Measurements from ENCODE around the gene NUMBL.

The NUMBL gene

DNA sequence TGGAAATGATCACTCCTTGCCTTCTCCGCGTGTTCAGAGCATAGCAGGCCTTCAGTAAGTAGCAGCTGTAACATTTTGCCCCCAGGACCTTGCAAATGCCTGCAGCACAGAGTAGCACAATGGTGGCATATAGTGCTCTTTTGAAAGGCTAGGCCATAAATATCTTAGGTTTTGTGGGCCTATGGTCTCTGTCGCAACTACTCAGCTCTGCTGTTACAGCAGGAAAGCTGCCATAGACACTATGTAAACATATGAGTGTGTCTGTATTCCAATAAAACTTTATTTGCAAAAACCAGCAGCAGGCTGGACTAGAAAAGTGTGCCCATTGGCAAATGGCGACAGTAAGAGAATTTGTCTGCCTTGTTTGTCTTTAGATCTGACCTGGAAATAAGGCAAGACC lies 35.8 kb upstream of the NUMBL start:
- Histone ChIP-seq H3K27me3 (ENCODE audit: low read length) (no peaks in the 10 kb centered on the region), H3K9ac (ENCODE audit: low read length) (no peak overlapping the region), H4K20me1 (ENCODE audit: low read depth, low read length) (no peaks in the 10 kb centered on the region), H3K4me2 (ENCODE audit: low read depth, low read length, poor library complexity, severe bottlenecking) (no peak overlapping the region), H3K27ac (ENCODE audit: low read depth, low read length) (no peak overlapping the region), H3F3A (ENCODE audit: insufficient read depth) (no peaks in the 10 kb centered on the region), H3K9me2 (replicated peaks; ENCODE audit: insufficient read depth, low read length) (no peaks in the 10 kb centered on the region), H3K79me2 (ENCODE audit: insufficient read depth, low read length) (no peaks in the 10 kb centered on the region), H3K9me3 (ENCODE audit: insufficient read depth, low read length) (no peaks in the 10 kb centered on the region), H3K36me3 (ENCODE audit: low read length) (no peaks in the 10 kb centered on the region), H3K4me3 (ENCODE audit: insufficient read depth, low read length, poor library complexity, severe bottlenecking) (no peak overlapping the region), H2AFZ (ENCODE audit: low read depth, low read length, severe bottlenecking) (no peak overlapping the region)
- TF ChIP-seq EZH2phosphoT487 (conservative IDR thresholded peaks at IDR 0.05; ENCODE audit: low read length), result no peak
- TF ChIP-seq, protein P1, sequence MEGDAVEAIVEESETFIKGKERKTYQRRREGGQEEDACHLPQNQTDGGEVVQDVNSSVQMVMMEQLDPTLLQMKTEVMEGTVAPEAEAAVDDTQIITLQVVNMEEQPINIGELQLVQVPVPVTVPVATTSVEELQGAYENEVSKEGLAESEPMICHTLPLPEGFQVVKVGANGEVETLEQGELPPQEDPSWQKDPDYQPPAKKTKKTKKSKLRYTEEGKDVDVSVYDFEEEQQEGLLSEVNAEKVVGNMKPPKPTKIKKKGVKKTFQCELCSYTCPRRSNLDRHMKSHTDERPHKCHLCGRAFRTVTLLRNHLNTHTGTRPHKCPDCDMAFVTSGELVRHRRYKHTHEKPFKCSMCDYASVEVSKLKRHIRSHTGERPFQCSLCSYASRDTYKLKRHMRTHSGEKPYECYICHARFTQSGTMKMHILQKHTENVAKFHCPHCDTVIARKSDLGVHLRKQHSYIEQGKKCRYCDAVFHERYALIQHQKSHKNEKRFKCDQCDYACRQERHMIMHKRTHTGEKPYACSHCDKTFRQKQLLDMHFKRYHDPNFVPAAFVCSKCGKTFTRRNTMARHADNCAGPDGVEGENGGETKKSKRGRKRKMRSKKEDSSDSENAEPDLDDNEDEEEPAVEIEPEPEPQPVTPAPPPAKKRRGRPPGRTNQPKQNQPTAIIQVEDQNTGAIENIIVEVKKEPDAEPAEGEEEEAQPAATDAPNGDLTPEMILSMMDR (IDR thresholded peaks at IDR 0.05; ENCODE audit: insufficient read depth, low read length, poor library complexity, severe bottlenecking), result no peak

DNA sequence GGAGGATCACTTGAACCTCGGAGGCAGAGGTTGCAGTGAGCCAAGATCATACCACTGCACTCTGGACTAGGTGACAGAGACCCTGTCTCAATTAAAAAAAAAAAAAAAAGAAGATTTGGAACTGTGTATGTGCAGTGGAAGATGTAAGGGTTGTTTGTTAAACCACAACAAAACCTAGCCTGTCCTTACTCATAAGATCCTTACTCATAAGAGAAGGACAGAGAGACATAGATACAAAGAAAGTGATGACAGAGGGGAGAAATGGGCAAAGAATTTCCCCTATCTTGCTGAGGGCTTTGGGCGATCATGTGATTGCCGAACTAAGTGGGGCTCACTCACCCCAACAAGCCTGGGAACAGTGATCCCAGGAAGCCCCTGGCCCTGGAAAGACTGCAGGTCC lies 34.4 kb upstream of the NUMBL start:
- Histone ChIP-seq H3K4me3 (ENCODE audit: insufficient read depth, low read length, poor library complexity, severe bottlenecking) (no peak overlapping the region), H3K36me3 (ENCODE audit: low read length) (no peaks in the 10 kb centered on the region), H3K9me3 (ENCODE audit: insufficient read depth, low read length) (no peaks in the 10 kb centered on the region), H3K27me3 (ENCODE audit: low read length) (no peaks in the 10 kb centered on the region), H2AFZ (ENCODE audit: low read depth, low read length, severe bottlenecking) (no peak overlapping the region), H3F3A (ENCODE audit: insufficient read depth) (no peaks in the 10 kb centered on the region), H3K27ac (ENCODE audit: low read depth, low read length) (no peak overlapping the region), H4K20me1 (ENCODE audit: low read depth, low read length) (no peaks in the 10 kb centered on the region), H3K9ac (ENCODE audit: low read length) (no peak overlapping the region), H3K4me2 (ENCODE audit: low read depth, low read length, poor library complexity, severe bottlenecking) (no peak overlapping the region), H3K9me2 (replicated peaks; ENCODE audit: insufficient read depth, low read length) (no peaks in the 10 kb centered on the region), H3K79me2 (ENCODE audit: insufficient read depth, low read length) (no peaks in the 10 kb centered on the region)
- TF ChIP-seq EZH2phosphoT487 (conservative IDR thresholded peaks at IDR 0.05; ENCODE audit: low read length), result no peak
- TF ChIP-seq, protein P1 (IDR thresholded peaks at IDR 0.05; ENCODE audit: insufficient read depth, low read length, poor library complexity, severe bottlenecking), result no peak

DNA sequence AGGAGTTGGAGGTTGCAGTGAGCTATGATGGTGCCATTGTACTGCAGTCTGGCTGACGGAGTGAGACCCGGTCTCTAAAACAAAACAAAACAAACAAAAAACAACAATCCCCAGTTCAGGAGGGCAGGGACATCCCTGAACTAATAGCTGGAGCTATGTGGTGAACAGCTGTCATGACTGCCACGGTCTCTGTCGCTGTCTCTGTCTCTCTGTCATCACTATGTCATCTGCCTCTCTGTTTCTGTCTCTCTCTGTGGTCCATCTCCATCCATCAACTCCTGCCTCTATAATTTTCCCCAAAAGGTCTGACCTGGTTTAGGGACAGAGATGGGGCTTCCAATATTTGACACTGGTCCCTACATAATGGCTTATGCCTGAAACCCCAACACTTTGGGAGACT lies 33.9 kb upstream of the NUMBL start:
- no peaks in the 10 kb centered on the region for H3K79me2 ChIP-seq (ENCODE audit: insufficient read depth, low read length)
- H3K27me3 ChIP-seq (ENCODE audit: low read length), result no peaks in the 10 kb centered on the region
- no peak overlapping the region for H3K27ac ChIP-seq (ENCODE audit: low read depth, low read length)
- no peaks in the 10 kb centered on the region for H4K20me1 ChIP-seq (ENCODE audit: low read depth, low read length)
- H3F3A ChIP-seq (ENCODE audit: insufficient read depth), result no peaks in the 10 kb centered on the region; the same call in 1 of the 2 replicates
- H3K9ac ChIP-seq (ENCODE audit: low read length), result no peak overlapping the region
- no peak overlapping the region for H2AFZ ChIP-seq (ENCODE audit: low read depth, low read length, severe bottlenecking)
- H3K4me3 ChIP-seq (ENCODE audit: insufficient read depth, low read length, poor library complexity, severe bottlenecking), result no peak overlapping the region
- no peaks in the 10 kb centered on the region for H3K36me3 ChIP-seq (ENCODE audit: low read length)
- TF ChIP-seq, protein P1 (IDR thresholded peaks at IDR 0.05; ENCODE audit: insufficient read depth, low read length, poor library complexity, severe bottlenecking), result no peak
- H3K9me3 ChIP-seq (ENCODE audit: insufficient read depth, low read length), result no peaks in the 10 kb centered on the region
- no peak overlapping the region for H3K4me2 ChIP-seq (ENCODE audit: low read depth, low read length, poor library complexity, severe bottlenecking)
- H3K9me2 ChIP-seq (replicated peaks; ENCODE audit: insufficient read depth, low read length), result no peaks in the 10 kb centered on the region

Data from SU-DHL-6 (cell line).